Stimulated activated CD4-positive, alpha-beta T cell treated with anti-CD3 and anti-CD28 coated beads, Interleukin-4, amount 100 ng/mL, for 4 hours (primary cell): ENCODE data around the gene GIN1.
"Not testable (repeated sequence)": the region's sequence is repeated elsewhere in the genome, so short reads cannot be mapped to it uniquely, and the experiment has no call there.

Experiments used
- DNase-seq, 2 experiments: peaks; one replicate each; pipeline ENCODE4 v3.0.0-alpha.2; 2020

Gene GIN1

DNA sequence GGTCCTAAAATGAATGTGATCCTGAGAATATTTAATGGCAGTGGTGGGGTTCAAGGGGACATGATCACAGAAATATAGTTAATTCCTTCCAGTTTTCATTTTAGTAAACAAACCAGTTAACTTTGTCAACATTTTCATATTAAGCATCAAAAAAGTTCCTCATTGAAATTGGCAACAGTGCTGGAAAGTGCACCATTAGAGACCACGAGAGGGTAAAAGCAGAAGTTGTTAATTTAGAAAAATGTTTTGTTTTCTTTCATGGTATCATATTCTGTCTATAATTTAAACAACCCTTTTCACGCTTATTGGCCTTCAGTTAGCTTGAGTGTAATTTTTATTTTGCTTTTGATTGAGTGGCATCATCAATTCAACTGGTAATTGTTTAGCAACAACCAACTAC is 11.9 kb downstream of the GIN1 start:
- DNase-seq = no peak

DNA sequence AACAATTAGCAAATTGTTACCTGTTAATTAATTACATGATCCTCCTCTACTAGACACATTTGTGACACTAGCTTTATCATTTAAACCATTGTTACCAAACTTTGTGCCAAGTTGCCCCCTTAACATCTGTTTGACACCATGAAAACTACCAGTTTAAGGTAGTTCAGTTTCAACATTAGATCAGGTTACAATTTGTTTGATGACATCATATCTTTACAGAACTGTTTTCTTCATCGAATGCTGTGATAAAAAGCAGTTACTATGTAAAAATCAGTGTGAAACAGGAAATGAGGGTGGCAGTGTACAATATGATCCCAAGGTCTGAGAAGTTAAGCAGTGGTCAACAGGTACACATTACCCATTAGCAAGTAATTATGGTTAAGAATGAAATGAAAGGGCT is 17.7 kb downstream of the GIN1 start:
- DNase-seq = no peak

DNA sequence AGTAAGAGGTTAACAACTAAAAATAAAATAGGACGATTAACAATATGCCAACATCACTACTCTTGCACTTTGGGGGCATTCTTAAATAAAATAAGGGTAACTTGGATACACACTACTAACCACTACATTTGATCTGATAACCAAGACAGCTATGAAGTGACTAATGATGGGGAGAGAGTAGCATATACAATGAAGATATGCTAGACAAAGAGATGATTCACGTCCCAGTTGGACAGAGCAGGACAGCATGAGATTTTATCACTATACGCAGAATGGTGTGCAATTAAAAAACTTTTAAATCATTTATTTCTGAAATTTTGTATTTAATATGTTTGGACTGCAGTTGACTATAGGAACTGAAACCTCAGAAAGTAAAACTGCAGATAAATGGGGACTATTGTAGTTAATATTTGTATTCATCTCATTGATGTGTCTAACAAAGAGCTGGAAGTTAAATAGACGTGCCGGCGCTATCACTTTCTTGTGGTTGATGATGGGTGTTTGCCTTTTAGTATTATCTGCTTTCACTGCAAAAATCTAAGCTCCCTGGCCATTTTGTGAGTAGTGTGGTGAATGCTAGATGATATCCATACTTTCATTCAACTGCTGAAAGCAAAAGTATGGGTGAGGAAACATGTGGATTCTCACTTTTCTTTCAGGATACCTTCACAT is 18.7 kb downstream of the GIN1 start:
- DNase-seq = no peak

DNA sequence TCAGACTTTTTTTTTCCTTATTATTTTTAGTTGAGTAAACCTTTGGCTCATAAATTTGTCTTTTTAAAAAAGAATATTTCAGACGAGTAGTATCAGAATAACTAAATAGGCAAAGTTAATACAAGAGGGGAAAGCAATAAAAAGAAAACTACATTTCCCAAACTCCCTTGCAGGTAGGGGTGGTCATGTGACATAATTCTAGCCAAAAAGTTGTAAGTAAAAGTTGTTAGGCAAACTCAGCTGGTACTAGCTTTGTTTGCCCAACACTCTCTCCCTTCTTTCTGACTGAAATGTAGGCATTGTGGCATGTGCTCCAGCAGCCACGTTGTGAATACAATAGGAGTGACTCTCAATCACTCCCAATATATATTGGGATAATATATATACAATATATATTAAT is 20.9 kb downstream of the GIN1 start:
- DNase-seq = no peak

DNA sequence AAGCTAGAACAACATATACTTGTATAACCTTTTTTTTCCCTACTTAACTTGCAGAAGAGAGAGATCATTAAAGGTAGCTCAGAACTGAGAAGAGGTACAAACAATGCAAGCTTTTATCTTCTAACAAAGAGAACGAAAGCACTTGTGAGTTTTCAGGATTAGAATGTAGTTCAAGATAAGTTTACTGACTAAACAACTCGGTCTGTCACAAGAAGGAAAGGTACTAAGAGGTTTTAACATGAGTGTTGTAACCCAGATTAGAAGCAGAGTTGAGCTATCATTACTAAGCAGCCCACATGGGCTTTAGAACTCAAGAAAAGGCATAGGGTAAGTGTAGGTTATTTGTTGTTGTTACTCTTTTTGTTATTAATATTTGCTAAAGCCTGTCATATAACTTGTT is 25.2 kb downstream of the GIN1 start:
- DNase-seq = no peak

DNA sequence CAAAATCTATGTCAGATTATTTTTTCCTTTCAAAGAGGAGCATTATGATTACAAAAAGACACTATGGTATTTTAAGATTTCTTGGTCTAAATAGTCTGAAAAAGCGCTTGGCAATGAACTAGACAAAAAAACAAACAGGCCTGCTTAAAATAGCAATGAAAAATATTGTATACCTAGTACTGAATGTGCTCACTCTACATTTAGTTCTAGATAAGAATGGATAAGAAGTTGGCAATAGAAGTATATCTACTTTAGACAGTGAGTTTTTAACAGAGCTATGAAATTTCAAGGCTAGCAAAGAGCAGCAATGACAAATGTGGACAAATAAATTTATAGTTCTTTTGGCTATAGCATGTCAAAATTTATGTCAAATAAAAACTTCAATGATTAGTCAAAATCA is 26.2 kb downstream of the GIN1 start:
- DNase-seq = no peak

DNA sequence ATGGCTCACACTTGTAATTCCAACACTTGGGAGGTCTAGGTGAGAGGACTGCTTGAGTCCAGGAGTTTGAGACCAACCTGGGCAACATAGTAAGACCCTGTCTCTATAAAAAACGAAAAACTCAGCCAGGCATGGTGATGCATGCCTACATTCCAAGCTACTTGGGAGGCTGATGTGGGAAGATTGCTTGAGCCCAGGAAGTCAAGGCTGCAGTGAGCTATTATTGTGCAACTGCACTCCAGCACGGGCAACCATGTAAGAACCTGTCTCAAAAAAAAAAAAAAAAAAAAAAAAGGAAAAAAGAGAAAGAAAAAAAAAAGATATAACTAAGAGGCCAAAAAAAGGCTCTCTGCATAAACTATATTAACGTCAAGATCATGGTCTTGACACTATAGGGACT is 27.3 kb downstream of the GIN1 start:
- DNase-seq = no peak

DNA sequence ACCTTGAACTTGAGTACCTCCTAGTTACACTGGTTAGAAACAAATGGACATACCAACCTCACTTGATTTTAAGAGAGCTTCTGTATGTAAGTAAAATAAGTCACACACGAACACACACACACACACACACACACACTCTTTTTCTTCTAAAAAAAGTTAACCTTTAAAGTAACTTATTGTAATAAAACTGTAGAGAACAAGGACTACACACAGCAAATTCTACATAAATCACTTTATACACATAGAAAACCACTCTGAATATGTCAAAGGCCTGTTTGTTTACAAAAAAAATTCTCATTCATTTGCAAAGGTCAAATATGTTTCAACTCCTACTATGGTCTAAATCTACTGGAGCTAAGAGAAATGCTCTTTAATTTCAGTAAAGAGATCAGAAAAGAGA is 29.1 kb downstream of the GIN1 start:
- DNase-seq = no peak

DNA sequence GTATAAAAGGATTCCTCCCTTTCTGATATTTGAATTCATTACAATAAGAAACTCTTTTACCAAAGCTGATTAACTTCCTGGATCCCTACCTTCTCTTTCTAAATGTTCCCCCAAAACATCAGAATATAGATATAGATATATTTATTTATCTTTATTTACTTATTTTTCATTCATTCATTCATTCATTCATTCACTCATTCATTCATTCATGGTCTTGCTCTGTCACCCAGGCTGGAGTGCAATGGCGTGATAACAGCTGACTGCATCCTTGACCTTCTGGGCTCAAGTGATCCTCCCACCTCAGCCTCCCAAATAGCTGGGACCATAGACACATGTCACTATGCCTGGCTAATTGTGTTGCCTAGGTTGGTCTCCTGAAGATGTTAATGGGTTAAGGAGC is 30.7 kb downstream of the GIN1 start:
- DNase-seq = no peak

DNA sequence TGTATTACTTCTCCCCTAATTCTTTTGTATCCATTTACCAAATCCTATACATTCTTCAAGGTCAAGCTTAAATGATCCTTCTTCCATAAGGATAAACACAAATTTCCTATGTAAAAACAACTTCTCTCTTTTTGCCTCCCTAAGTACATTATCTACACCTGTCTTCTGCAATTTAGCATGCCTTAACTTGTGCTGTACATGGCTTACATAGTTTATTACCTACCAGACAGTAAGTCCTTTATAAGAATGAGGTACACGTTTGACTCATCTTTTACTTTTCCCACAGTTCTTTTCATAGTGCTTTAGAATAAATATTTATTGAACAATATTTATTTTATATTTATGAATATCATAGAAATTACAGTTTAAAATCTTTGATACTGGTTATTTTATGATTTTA is 33.4 kb downstream of the GIN1 start:
- no peak for DNase-seq

DNA sequence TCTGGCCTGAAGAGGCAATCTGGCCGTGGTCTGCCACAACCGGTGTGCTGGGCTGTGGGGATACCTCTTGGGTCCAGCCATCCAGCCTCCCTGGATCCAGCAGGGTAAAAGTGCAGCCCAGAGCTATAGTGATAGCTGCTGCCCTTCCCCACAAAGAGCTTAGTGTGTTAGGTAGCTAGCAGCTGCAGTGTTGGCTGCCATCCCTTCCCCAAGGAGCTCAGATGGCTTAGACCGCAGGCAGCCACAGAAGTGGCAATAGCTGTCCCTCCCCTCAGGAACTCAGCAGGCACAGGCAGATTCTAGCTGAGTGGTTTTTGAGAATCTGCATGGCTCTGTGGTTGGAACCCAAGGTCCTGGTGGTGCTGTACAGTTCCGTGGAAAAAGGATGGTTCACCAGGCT is 40.1 kb downstream of the GIN1 start:
- no peak for DNase-seq

DNA sequence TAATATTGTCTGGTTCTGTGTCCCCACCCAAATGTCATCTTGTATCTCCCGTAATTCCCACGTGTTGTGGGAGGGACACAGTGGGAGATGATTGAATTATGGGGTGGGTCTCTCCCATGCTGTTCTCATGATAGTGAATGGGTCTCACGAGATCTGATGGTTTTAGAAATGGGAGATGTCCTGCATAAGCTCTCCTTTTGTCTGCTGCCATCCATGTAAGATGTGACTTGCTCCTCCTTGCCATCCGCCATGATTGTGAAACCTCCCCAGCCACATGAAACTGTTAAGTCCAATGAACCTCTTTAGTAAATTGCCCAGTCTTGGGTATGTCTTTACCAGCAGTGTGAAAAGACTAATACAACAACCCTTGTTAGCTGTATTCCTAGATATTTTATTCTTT is 44.5 kb downstream of the GIN1 start:
- DNase-seq = no peak

DNA sequence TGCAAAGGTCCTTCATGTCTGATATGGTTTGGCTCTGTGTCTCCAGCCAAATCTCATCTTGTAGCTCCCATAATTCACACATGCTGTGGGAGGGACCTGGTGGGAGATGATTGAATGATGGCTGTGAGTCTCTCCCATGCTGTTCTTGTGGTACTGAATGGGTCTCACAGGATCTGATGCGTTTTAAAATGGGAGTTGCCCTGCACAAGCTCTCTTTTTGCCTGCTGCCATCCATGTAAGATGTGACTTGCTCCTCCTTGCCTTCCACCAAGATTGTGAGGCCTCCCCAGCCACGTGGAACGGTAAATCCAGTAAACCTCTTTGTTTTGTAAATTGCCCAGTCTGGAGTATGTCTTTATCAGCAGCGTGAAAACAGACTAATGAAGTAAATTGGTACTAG is 46.4 kb downstream of the GIN1 start:
- DNase-seq = not testable (repeated sequence)

DNA sequence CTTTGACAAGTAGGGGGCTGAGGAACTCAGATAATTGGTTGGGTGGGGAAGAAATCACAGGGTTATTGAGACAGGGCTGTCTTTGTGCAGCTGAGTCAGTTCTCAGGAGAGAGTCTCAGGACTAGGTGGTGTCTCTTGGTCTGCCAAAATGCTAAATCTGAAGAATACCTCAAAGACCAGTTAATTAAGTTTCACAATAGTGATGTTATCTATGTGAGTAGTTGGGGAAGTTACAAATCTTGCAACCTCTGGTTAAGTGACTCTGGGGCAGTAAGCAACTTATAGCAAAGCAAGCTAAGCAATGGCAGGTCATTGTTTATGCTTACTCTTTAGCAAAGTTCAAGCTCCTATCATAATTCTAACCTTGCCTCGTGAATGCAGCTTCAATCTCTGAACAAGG is 53.6 kb downstream of the GIN1 start:
- DNase-seq = no peak

DNA sequence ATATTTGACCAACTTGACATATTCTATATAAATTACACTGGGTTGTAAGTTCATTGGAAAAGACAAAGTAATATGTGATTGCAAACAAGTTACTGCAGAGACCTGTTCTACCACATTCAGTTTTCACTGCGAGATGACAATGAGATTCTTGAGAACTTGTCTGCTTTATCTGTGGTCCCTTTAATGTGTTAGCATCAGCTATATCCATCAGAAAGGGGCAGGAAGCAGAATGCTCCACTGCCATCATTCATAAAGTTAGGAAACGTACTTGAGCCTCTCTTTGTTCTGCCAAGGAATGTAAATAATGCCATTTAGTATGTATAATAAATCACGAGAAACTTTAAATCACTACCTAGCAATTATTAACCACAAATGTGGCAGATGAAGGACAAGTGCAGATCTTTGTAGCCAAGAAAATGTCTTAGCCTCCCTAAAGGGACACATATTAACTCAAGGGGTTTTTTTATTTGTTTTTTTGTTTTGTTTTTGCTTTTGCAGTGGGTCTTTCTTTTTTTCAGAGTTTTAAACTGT is 59.4 kb downstream of the GIN1 start:
- no peak for DNase-seq

DNA sequence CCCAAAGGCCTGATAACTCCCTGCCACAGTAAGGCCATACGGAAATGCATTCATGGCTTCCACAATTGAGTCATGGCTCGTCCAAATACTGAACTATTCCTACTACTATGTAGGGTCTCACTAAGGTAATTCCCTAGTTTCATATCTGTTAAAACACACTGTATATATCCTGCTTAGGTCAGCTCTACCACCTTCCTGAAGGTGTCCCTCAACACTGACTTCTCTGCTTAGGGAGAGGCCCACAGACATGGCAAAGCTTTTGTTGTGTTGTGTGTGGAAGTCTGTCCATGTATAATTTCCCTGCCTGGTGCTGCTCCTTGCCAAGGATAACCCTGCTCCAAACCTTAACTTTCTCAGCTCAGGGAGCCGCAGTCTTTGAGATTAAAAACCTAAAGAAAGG is 60.4 kb downstream of the GIN1 start:
- DNase-seq = no peak

DNA sequence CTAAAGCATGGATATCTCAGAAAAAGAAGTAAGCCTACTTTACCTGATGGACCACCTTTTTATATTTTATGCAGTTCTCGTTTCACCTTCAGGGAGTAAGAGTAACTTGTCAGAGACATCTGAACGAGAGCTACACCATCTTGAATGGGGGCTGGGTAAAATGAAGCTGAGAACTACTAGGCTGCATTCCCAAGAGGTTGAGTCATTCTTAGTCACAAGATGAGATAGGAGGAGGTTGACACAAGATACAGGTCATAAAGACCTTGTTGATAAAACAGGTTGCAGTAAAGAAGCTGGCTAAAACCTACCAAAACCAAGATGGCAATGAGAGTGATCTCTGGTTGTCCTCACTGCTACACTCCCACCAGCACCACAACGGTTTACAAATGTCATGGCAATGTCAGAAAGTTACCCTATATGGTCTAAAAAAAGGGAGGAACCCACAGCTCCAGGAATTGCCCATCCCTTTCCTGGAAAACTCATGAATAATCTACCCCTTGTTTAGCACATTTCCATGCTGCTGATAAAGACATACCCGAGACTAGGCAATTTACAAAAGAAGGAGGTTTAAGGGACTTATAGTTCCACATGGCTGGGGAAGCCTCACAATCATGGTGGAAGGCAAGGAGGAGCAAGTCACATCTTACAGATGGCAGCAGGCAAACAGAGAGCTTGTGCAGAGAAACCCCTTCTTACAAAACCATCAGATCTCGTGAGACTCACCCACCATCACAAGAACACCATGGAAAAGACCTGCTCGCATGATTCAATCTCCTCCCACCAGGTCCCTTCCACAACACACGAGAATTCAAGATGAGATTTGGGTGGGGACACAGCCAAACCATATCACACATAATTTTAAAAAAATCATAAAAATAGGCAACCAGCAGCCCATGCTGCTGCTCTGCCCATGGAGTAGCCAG is 62.5 kb downstream of the GIN1 start:
- DNase-seq = no peak

DNA sequence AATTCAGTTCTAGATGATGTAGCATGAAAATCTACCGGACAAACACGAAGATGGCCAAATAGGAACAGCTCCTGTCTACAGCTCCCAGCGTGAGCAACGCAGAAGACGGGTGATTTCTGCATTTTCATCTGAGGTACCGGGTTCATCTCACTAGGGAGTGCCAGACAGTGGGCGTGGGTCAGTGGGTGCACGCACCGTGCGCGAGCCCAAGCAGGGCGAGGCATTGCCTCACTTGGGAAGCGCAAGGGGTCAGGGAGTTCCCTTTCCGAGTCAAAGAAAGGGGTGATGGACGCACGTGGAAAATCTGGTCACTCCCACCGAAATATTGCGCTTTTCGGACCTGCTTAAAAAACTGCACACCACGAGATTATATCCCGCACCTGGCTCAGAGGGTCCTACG is 73.2 kb downstream of the GIN1 start:
- not testable (repeated sequence) for DNase-seq

DNA sequence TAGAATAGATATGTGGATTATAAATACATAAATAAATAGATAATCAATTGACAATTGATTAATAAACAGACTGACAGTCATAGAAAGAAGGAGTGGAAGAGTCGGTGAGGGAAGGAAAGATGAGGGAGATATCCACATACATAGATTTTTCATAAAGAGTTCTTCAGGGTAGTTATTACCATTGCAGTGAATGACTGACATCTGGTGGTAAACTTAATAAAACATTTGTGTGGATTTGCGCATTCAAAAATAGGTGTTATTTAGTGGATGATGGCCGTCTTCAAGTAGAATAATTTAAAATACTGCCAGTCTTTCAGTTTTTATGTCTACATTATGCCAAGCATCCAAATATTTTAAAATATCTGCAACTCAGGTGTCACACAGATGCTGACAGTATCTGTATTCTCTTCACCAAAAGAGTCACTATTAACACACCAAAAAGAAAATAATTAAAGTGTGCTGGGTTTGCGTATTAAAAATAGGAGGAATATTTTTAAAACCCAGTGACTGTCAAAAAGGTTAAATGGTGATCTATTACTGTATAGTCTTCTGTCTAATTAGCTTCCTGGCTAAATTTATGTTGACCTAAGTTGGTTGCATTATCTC is 78.8 kb downstream of the GIN1 start:
- DNase-seq = no peak

DNA sequence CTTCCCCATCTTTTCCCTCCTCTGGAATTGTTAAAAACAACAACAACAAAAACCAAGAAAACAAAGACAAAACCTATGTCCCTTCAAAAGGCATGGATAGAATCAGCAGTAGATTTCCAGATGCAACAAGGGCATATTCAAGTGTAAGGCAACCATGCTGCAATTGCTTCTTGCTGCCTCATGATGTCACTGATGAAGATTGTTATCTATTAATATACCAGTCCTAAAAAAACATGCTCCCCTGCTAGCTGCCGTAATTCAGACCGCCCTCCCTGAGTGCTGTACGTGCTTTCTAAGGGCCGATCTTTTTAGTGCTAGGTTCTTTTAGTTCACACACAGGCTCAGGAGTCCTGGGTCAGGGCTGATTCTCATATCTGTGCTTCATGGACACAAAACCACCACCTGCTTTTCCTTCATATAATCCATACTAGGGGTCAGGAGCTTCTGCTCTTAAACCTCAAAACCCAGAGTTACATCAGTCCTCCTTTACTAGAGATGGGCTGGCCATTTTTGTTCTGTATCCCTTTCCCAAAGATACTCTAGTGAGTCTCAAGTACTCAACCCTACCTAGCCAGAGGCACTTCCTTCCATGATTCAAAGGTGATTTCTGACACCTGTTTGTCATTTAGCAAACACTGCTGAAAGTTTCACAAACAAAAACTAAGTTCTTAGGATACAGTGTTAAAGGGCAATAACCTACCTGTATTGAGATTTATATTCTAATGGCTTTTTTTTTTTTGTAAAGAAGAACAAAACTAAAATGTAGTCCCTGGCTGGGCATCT is 82.1 kb downstream of the GIN1 start:
- no peak for DNase-seq

DNA sequence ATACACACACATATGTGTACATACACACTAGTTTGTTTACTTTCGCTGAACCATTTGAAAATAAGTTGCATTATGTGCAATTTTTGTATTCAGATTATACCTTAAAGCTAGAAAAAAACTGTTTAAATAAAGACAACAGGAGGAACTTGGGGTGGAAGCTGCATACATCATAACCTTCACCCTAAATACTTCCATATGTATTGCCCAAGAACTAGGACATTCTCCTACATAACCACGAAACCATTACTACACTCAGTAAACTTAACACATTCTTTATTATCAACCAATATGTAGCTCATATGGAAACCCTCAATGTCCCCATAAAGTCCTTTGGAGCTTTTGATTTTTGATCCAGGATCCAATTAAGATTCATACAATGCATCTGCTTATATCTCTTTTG is 83.3 kb downstream of the GIN1 start:
- DNase-seq = no peak
